Left cardiac atrium (tissue), 4 donors: Measurements from ENCODE around the gene ZBED5. TPM values are rescaled to one million over a fixed set of nuclear protein-coding genes. Genes with fewer than 3 reads are reported as not detected.
"Not testable (repeated sequence)": the region's sequence is repeated elsewhere in the genome, so short reads cannot be mapped to it uniquely, and the experiment has no call there.

Experiments used
- ATAC-seq, 2 donors: fragments of 200-7000 bp; cut with Tn5 transposase; one replicate each; pipeline ENCODE4 v1.9.1; 2020; ENCODE audit warnings: mild to moderate bottlenecking in 2 of 2, moderate library complexity in 2 of 2
- DNase-seq: peaks from one replicate; pipeline ENCODE4 v3.0.0-alpha.2; 2020
- intact Hi-C, 2 donors: fragments of 100-400 bp; cut with DNase I; formaldehyde crosslinking; loops; one replicate each; pipeline versions ENCODE4 v1.14.1 to v1.15.1; 2022 to 2023
- long read RNA-seq: library from polyadenylated mRNA; unstranded; transcript quantifications from one replicate; pipeline ENCODE4 v2.0.0, GENCODE V29; 2021
- total RNA-seq, 2 donors: library from RNA; stranded (reverse); fragmentation: NEBNext Ultra II Directional; extraction: Animal tissue kit (Norgen Biotek cat#: 25700); gene quantifications; one replicate each; pipeline ENCODE4 v1.2.1, GENCODE V29; 2021
- donor health status: DM: no; HTN: yes; CAD: no.
- donor health status: DM: no; HTN: yes; CAD: no; lungs with severe emphysema.
- donor health status: DM: yes; HTN: yes; CAD: no.
- donor health status: Dilated cardiomyopathy.

ZBED5 gene
- 10 to 100 TPM; 36.6 to 39.9 TPM for total RNA-seq
- long read RNA-seq, partial matches to known transcripts: 1 of 9 reads
- long read RNA-seq, other reads (novel, unspliced or antisense): 1 of 9 reads

DNA sequence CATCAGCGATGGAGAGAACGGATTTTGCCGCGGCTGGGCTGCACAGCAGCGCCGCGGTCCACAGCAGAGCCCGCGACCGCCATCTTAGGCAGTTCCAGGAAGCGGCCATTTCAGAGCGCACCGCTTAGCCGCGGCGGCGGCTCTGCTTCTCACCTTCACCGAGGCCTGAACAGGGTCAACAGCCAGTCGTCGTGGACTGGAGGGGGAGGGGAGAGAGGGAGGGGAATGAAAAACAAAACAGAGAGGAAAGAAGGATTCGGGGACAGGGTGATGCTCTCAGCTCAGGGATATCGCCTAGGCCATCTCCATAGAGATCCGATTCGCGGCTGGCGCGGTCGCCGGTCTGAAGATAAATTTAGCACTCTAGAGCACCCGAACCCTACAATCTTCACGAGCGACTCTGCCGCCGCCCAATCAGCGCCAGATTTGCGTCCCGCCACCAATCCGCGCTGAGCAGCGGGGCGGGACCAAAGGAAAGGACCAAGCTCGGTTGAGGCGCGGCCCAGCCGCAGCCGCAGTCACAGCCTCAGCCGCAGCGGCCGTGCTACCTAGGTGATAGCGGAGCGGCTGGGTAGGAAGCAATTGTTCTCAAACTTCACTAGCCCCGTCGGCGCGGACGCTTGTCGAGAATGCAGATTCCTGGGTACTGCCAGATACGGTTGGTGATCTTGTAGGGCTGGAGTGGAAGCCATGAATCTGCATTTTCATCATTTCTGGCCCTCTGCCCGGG lies at the start of gene ZBED5:
Gene ZBED5 (minus strand): TSS at position 345 of the 730 bp plus-strand sequence. CDS start 3,108 bp downstream, outside the sequence.
- DNase-seq (peak; percentile 98), ATAC-seq (peak; percentile 97 to 98)
- intact Hi-C loops: loop anchor here (1.0 to 10.0 kb wide), 5 partner anchors 39 to 74 kb away; partner anchors contain the start of gene EIF4G2 (in 2 of the 2)

DNA sequence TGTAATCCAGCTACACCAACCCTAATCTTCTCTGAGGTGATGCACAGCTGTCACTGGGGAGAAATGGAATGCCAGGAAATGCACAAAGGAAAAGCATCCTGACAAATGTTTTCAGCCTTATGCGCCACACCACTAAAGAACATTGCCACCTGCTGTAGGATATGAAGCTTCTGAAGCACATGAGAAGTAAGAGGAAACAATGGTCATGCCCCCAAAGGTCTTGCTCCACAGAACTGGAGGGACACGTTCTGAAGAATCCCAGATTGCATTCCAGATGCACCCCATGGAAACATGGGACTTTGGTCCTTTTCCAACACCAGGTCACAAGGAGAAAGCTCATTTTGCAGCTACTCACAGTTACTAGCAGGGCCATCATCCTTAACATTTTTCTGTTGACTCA lies 48.7 kb upstream of the ZBED5 start:
- intact Hi-C loops: loop anchor here in 1 of 2 donors (10.0 kb wide), 1 partner anchor 112 kb away; no protein-coding TSS in a partner anchor
- no peak for ATAC-seq
- DNase-seq: no peak

DNA sequence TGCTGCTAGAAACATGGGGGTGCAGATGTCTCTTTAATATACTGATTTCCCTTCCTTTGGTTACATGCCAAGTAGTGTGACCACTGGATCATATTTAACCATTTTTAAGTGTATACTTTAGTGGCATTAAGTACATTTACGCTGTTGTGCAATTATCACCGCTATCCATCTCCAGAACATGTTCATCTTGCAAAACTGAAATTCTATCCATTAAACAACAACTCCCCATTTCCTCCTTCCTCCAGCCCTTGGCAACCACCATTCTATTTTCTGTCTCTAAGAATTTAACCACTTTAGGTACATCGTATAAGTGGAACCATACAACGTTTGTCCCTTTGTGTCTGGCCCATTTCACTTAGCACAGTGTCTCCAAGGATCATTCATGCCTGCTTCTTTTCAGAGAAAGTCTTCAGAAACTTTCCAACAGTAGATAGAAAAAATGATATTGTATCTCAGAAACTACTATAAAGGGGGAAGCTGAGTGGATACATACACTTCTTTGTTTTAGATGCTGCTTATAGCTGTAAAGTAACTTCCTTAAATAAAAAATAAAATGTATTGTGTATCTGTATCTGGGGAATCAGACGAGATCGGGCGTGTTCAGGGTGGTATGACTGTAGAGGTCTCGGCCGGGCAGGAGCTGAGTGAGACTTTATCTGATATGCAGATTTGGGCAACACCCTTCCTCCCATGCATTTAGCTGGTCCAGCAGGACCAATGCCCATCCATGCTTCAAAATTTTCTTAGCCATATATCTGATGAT lies 44.6 kb upstream of the ZBED5 start:
- no peak for DNase-seq
- no peak for ATAC-seq
- intact Hi-C loops: loop anchor here (5.0 to 10.0 kb wide), 2 partner anchors 95 to 108 kb away; partner anchors contain the start of gene EIF4G2 (in 1 of the 2)

DNA sequence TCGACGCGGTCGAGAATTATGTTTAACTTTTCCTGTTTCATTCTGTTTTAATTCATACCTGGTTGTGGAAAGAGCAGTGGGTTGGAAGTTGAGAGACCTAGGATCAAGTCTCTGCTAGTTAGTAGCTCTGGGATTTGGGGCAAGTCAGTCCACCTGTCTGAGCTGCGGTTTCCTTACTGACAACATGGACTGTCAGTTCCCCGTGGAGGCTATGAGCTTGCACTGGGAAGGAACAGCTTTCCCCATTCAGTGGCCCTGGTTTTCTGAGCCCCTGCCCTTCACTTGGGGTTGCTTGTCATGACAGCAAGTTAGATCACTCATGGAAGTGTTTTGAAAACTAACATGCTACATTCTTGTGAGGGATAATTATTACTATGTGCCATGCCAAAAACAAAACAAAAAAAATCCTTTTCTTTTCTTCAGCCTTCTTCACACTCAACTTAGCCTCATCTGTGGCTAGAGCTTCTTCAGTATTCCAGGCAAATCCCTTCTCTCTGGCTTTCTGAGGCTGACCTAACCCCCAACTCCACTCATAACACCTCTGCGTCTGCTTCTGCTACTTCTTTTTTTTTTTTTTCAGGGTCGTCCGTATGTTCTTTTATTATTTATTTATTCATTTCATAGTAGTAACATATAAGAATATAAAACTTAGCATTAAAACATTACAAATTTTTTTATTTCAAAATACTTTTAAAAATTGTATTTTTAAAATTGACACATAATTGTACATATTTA lies 43.0 kb upstream of the ZBED5 start:
- intact Hi-C loops: loop anchor here (5.0 to 10.0 kb wide), 2 partner anchors 94 to 106 kb away; partner anchors contain the start of gene EIF4G2 (in 1 of the 2)
- DNase-seq: no peak
- ATAC-seq: no peak

DNA sequence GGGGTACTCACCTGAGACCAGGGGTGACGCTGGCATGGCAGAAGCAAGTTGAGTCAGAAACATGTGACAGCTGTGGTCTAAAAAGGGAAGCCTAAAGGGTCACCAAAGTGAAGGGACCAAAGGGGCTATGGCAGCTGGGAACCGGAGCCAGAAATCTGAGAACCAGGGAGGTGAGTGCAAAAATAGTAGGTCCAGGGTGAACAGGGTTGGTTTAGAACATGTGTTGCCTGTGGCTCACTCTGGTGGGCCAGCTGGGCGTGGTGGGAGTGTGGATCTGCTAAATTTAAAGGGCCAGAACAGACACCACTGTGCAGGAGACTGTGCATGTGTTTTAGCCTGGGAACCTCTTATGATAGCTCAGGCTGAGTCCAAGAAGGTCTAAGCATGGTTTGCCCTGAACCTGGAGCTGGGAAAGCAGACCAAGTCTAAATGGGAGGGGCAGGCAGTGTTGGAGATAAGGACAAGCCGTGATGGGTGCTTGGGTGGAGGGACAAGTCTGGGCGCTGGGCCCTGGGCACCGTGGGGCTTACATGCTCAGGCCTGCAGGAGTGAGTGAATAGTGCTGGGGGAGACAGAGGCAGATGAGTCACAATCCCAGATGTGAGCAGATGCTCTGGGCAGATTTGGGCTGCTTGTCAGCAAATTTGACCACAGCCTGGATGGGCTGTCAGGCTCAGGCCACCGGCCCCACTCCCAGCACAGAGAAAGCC lies 41.4 kb upstream of the ZBED5 start:
- ATAC-seq (peak; percentile 29 to 87), DNase-seq (peak; percentile 65)
- intact Hi-C loops: loop anchor here in 1 of 2 donors (5.0 kb wide), 1 partner anchor 42 kb away; the partner anchor contains the start of gene ZBED5

DNA sequence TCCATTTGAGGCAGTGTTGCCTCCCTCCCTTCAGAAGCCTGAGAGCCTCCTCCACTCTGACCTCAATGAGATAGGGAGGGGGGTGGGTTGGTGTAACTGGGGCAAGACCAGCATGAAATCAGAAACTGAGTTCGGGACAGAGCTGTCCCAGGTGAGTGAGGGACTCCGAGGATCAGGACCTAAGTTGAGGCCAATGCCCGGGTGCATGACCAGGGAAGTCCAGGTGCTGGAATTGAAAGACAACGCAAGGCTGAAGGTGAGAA lies 40.8 kb upstream of the ZBED5 start:
- intact Hi-C loops: loop anchor here in 1 of 2 donors (5.0 kb wide), 1 partner anchor 41 kb away; the partner anchor contains the start of gene ZBED5
- ATAC-seq: no peak
- DNase-seq: no peak

DNA sequence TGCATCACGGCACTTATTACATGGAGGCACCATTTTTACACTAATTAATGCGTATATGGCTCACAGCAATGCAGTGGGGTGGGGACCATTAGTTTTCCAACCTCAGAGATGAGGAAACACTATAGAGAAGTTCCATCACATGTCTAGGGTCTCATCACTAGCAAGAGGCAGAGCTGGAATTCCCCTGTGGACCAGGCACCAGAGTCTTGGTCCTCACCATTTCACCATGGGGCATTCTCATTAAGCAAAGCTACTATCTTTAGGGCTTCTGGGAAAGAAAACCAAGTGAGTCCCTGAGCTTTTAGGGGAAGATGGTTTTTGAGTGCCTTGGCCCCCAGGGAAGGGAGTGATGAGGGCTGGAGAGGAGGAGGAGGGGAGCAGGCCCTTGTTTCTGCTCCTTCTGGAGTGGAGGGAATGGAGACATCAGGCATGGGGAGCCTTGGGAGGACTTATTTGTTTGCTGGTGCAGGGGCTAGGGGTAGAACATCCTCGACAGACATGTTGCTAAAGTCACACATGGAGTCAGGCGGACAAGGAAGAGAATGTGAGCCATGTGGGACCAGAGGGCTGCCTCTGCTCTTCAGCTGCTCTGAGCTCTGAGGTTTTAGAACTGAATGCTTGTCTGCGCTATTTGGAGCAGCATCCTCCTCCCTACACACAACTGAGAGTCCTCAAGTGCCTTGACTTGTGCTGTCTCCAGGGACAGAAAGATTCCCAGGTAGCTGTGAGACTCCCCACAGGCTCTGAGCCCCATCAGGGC lies 40.3 kb upstream of the ZBED5 start:
- ATAC-seq (no peak), DNase-seq (no peak)
- intact Hi-C loops: loop anchor here in 1 of 2 donors (5.0 kb wide), 1 partner anchor 41 kb away; the partner anchor contains the start of gene ZBED5

DNA sequence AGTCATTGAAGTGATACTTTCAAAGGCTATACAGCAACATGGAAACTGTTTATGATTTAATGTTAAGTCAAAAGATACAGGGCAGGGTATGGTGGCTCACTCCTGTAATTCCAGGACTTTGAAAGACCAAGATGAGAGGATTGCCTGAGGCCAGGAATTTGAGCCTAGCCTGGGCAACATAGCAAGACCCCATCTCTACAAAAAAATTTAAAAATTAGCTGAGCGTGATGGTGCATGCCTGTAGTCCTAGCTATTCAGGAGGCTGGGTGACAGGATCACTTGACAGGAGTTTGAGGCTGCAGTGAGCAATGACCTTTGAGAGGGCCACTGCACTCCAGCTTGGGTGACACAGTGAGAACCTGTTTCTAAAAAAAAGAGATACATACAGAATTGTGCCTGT lies 39.3 kb upstream of the ZBED5 start:
- intact Hi-C loops: loop anchor here in 1 of 2 donors (5.0 kb wide), 1 partner anchor 40 kb away; the partner anchor contains the start of gene ZBED5
- DNase-seq (no peak), ATAC-seq (no peak)

DNA sequence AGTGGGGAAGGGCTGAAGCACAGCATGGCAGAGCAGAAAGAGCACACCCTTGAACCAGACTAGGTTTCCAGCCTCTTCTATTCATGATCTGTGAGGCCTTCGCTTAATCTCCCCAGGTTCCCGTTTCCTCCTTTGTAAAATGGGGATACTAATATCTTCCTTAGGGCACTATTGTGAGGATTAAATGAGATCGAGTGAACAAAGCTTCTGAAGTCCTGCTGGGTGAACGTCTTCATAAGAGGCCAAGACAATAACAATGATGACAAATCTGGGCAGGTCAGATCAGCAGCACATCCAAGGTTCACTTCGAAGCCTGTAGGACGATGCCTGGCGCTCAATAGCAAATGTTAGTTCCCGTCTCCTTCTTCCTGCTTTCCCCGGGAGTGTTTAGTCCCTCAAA lies 38.6 kb upstream of the ZBED5 start:
- no peak for ATAC-seq
- intact Hi-C loops: loop anchor here in 1 of 2 donors (5.0 kb wide), 1 partner anchor 39 kb away; the partner anchor contains the start of gene ZBED5
- DNase-seq: no peak

DNA sequence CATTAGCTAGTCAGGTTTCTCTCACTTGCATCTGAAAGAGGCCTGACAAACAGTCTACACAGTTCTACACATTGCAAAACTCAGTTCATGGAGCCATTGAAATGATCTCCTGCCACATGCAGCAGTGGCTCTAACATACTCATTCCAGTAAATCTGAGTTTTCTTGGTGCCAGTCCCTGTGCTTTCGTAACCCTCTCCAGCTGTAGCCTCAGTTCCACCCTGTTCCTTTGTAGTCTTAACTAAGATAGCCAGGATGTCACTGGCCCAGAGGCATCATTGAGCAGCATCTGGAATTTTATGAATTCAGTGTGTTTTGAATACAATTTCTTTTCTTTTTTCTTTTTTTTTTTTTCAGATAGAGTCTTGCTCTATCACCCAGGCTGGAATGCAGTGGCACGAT lies 37.4 kb upstream of the ZBED5 start:
- DNase-seq (no peak), ATAC-seq (no peak)
- intact Hi-C loops: loop anchor here in 1 of 2 donors (5.0 kb wide), 1 partner anchor 38 kb away; the partner anchor contains the start of gene ZBED5

DNA sequence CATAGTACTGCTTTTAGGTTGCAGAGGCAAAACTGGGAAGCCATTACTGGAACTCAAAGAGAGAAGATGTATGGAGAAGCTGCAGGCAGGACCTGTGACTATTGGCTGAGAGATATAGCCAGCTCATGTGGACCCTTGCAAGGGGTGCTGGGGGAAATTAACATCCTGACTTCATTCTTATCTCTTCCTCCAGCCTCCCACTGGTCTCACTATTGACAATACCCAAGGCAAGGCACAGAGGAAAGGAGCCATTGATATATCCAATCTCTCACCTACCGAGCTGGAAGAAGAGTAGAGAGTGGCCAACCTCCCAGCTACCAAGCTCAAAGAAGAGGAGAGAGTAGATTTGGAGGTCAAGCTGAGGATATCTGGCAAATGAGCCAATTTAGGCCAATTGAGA lies 36.8 kb upstream of the ZBED5 start:
- intact Hi-C loops: loop anchor here in 1 of 2 donors (5.0 kb wide), 1 partner anchor 37 kb away; the partner anchor contains the start of gene ZBED5
- DNase-seq: no peak
- ATAC-seq: no peak

DNA sequence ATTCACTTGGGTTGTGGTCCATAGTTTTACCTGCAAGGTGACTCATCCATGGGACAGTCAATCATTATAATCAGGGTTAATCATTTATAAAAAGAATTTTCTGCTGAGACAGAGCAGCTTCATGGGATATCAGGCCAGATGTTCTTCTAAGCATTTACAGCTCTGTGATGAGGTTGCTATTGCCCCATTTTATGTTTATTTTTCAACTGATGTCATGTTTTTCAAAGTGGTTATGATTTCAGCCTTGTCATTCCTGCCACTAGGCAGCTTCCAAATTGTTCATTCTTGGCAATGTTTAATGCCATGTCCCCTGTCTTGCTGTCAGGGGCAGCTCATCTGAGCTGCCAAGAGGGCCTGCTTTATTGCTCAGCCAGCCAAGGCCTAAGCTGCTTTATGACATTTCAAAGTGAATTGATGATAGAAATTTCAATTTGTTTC lies 35.9 kb upstream of the ZBED5 start:
- DNase-seq (no peak), ATAC-seq (peak; percentile 66 to 87)
- intact Hi-C loops: no loop called here

DNA sequence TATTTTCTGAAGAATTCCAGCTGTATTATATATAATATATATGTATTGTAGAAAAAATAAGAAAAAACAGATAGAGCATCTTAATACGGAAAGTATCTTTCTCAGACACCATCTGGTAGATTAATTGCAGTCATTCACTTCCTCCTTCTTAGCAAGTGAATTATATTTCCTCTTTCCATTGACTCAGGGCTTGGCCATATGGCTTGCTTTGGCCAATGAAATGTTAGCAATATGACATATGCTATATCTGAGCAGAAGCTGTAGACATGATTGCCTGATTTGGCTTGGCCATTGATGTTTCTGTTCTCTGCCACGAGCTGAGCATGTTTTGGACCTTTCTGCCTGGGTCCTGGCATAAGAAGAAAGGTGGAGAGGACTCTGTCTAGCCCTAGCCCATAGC lies 34.4 kb upstream of the ZBED5 start:
- no peak for DNase-seq
- intact Hi-C loops: no loop called here
- no peak for ATAC-seq

DNA sequence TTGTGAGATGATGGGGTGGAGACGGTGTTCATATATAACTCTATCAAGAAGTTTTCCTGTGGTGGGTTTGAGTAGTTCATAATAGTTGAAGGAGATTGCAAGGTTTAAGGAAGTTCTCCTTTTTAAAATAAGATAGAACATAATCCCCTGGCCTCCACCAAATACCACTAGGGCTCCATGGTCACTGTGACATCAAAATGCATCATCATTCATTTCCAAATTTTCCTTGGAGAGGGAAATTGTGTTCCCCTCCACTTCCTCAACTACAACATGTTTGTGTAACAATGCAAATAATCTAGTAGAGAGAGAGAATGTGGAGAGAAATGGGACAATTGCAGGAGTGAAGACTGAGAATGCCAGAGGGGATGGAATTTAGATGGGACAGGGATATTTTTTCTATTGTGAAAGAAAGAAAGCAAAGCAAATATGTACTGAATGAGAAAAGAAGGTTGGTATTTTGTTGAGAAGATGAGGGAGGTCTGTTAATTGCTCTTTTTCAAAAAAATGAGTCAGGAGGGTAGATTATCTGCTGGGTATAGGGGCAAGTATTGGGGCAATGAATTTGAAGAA lies 33.4 kb upstream of the ZBED5 start:
- ATAC-seq (no peak), DNase-seq (no peak)
- intact Hi-C loops: no loop called here

DNA sequence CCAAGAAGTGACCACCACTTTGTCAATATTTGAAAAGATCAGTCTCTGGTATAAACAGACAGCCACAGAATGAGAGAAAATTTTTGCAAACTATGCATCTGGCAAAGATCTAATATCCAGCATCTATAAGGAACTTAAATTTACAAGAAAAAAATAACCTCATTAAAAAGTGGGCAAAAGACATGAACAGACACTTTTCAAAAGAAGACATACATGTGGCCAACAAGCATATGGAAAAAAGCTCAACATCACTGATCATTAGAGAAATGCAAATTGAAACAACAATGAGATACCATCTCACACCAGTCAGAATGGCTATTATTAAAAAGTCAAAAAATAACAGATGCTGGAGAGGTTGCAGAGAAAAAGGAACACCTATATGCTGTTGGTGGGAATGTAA lies 32.2 kb upstream of the ZBED5 start:
- intact Hi-C loops, DNase-seq: not testable (repeated sequence)

DNA sequence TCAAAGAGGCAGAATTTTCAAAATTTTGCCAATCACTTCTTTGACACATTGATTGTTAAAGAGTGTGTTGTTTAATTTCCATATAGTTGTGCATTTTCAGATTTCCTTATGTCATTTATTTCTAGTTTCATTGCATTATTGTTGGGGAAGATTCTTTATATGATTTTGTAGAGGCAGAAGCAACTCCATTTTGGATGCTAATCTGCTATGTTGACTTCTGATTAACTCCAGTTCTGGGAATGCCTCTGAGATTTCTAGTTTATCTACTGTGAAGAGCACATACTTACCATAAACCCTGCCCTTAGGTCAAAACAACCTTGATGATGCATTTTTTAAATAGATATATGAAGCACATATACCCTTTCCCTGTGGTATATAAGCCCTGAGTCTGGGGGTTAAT lies 29.5 kb upstream of the ZBED5 start:
- no peak for DNase-seq
- intact Hi-C loops: no loop called here

More for the DNA sequence above, 32.2 kb upstream of the ZBED5 start:
- ATAC-seq: not testable (repeated sequence)

DNA sequence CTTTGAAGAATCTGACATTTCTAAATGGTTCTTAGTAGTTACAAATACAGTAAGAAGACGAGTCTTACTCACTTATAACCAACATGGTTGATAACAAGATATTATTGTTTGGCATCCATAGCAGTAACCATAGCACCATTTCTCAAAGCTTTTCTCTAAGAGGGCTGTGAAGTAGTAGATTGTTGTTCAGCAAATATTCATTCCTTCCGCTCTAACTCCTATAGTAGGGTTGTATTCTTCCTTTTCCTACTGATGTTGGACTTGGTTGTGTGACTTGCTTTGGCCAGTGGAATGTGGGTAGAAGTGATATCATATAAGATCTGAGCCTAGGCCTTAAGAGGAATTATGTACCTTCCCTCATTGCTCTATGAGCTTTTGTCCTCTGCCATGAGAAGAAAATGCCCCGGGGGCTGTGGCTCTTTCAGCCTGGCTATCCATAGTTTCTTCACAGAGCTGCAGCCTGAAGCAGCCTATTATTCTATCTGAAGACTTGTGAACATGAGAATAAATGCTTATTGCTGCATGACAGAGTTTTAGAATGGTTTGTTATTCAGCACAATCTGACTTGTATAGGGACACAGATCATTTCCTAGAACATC lies 28.9 kb upstream of the ZBED5 start:
- DNase-seq (no peak), ATAC-seq (no peak)
- intact Hi-C loops: no loop called here

More for the DNA sequence above, 29.5 kb upstream of the ZBED5 start:
- ATAC-seq: no peak
